ENCODE data around the gene EDDM3A. TPM values are rescaled to one million over a fixed set of nuclear protein-coding genes. Genes with fewer than 3 reads are reported as not detected.

Gene EDDM3A, protein sequence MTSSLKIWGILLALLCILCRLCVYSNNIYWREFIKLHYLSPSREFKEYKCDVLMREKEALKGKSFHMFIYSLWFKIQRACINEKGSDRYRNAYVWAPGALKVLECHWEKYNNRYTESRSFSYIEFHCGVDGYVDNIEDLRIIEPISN
- not detected in 2 replicates for total RNA-seq (2014; rRNA removed; shearing (Covaris generic))
- not detected in 2 replicates for polyA plus RNA-seq (2016; fragmentation: Nextera tagmentation; extraction: Ambion mirVana)
- long read RNA-seq = 0 reads

DNA sequence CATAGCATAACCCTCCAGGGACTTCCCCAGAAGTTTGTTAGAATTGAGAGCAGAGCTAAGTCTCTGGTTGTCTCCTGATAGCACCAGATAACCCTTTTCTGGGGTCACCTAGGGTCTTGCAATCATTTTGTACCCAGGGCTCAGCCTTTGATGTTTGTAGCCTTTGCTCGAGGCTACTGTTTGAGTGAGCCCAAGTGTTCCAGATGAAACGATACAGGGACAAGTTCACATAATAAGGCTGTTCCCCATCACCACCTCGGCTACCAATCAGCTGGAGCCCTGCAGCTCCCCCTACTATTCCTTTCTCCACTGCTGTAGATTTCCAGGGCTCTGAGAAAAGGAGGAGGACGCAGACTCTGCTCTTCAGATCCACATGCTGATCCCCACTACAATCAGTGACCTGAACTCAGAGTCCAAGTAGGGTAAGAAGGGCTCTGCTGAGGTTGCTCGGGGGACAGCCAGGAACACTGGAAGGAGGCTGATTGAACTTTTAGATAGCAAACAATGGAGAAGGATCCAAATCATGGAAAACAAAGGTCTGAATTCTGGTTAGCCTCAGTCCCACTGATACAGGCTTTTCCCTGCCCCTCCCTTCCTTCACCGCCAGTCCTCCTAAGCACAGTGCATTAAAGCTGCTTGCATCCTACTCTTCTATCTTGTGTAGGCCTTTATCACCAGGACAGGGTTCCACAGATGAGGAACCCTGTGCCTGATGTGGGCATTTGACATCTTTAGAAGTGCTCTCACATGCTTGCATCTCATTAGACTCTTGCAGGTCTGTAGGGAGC, at the start of gene EDDM3A:
Gene EDDM3A, plus strand, starts transcription at position 317 of the 788 bp plus-strand sequence. CDS start 1,694 bp downstream, outside the sequence.
- Histone ChIP-seq H3K4me2 (no peak within 1 kb of the TSS), H4K20me1 (replicated peaks; ENCODE audit: insufficient read depth) (no peaks in the 10 kb centered on the region), H3K9me2 (ENCODE audit: insufficient read depth) (peaks cover 10% of the 10 kb centered on the region; the same call in 1 of the 2 replicates), H3K27ac (ENCODE audit: low read depth) (no peak within 1 kb of the TSS), H3K4me1 (ENCODE audit: insufficient read depth) (no peaks in the 10 kb centered on the region), H2AFZ (peak within 1 kb of the TSS; percentile 59; the same call in 1 of the 2 replicates), H3K79me2 (replicated peaks; ENCODE audit: insufficient read depth) (no peaks in the 10 kb centered on the region), H3K4me3 (no peak within 1 kb of the TSS), H3K36me3 (ENCODE audit: insufficient read depth) (no peaks in the 10 kb centered on the region), H3F3A (replicated peaks; ENCODE audit: low read depth) (no peaks in the 10 kb centered on the region), H3K27me3 (ENCODE audit: insufficient read depth) (no peaks in the 10 kb centered on the region)
- no peak within 1 kb of the TSS for H3K4me3 Mint-ChIP-seq
- H3K9me3 Mint-ChIP-seq = peaks cover 4% of the 10 kb centered on the region; the same call in 1 of the 3 replicates
- ATAC-seq (no peak), DNase-seq (ENCODE audit: low spot score) (no peak)
- H3K36me3 Mint-ChIP-seq (ENCODE audit: low read depth) = peaks cover 3% of the 10 kb centered on the region; the same call in 1 of the 3 replicates
- H3K27ac Mint-ChIP-seq = no peak within 1 kb of the TSS
- H3K4me1 Mint-ChIP-seq = peaks cover 4% of the 10 kb centered on the region
- peaks cover 2% of the 10 kb centered on the region for H3K27me3 Mint-ChIP-seq (ENCODE audit: insufficient read depth, low read depth, poor library complexity)
- TF ChIP-seq, protein P1, sequence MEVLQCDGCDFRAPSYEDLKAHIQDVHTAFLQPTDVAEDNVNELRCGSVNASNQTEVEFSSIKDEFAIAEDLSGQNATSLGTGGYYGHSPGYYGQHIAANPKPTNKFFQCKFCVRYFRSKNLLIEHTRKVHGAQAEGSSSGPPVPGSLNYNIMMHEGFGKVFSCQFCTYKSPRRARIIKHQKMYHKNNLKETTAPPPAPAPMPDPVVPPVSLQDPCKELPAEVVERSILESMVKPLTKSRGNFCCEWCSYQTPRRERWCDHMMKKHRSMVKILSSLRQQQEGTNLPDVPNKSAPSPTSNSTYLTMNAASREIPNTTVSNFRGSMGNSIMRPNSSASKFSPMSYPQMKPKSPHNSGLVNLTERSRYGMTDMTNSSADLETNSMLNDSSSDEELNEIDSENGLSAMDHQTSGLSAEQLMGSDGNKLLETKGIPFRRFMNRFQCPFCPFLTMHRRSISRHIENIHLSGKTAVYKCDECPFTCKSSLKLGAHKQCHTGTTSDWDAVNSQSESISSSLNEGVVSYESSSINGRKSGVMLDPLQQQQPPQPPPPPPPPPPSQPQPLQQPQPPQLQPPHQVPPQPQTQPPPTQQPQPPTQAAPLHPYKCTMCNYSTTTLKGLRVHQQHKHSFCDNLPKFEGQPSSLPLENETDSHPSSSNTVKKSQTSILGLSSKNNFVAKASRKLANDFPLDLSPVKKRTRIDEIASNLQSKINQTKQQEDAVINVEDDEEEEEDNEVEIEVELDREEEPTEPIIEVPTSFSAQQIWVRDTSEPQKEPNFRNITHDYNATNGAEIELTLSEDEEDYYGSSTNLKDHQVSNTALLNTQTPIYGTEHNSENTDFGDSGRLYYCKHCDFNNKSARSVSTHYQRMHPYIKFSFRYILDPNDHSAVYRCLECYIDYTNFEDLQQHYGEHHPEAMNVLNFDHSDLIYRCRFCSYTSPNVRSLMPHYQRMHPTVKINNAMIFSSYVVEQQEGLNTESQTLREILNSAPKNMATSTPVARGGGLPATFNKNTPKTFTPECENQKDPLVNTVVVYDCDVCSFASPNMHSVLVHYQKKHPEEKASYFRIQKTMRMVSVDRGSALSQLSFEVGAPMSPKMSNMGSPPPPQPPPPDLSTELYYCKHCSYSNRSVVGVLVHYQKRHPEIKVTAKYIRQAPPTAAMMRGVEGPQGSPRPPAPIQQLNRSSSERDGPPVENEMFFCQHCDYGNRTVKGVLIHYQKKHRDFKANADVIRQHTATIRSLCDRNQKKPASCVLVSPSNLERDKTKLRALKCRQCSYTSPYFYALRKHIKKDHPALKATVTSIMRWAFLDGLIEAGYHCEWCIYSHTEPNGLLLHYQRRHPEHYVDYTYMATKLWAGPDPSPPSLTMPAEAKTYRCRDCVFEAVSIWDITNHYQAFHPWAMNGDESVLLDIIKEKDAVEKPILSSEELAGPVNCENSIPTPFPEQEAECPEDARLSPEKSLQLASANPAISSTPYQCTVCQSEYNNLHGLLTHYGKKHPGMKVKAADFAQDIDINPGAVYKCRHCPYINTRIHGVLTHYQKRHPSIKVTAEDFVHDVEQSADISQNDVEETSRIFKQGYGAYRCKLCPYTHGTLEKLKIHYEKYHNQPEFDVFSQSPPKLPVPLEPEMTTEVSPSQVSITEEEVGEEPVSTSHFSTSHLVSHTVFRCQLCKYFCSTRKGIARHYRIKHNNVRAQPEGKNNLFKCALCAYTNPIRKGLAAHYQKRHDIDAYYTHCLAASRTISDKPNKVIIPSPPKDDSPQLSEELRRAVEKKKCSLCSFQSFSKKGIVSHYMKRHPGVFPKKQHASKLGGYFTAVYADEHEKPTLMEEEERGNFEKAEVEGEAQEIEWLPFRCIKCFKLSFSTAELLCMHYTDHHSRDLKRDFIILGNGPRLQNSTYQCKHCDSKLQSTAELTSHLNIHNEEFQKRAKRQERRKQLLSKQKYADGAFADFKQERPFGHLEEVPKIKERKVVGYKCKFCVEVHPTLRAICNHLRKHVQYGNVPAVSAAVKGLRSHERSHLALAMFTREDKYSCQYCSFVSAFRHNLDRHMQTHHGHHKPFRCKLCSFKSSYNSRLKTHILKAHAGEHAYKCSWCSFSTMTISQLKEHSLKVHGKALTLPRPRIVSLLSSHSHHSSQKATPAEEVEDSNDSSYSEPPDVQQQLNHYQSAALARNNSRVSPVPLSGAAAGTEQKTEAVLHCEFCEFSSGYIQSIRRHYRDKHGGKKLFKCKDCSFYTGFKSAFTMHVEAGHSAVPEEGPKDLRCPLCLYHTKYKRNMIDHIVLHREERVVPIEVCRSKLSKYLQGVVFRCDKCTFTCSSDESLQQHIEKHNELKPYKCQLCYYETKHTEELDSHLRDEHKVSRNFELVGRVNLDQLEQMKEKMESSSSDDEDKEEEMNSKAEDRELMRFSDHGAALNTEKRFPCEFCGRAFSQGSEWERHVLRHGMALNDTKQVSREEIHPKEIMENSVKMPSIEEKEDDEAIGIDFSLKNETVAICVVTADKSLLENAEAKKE (CRISPR knock-in tag; IDR thresholded peaks at IDR 0.05) = no peak
- TF ChIP-seq CREB1 (CRISPR knock-in tag; IDR thresholded peaks at IDR 0.05; ENCODE audit: low read depth) = no peak
- no peak for TF ChIP-seq NANOG (IDR thresholded peaks at IDR 0.05; ENCODE audit: borderline replicate concordance)
- TF ChIP-seq EZH2 (IDR thresholded peaks at IDR 0.05; ENCODE audit: low read depth, unreplicated experiment) = no peak
